HG03439 (cell line): ENCODE measurements around the gene GPATCH8.
"Not testable (repeated sequence)": the region's sequence is repeated elsewhere in the genome, so short reads cannot be mapped to it uniquely, and the experiment has no call there.

Source experiments
- ATAC-seq: cut with Tn5 transposase; IDR thresholded peaks from one replicate; pipeline ENCODE4 v1.9.1; 2021; ENCODE audit warnings: mild to moderate bottlenecking, moderate library complexity; ENCODE audit not compliant: unreplicated experiment

GPATCH8 gene

DNA sequence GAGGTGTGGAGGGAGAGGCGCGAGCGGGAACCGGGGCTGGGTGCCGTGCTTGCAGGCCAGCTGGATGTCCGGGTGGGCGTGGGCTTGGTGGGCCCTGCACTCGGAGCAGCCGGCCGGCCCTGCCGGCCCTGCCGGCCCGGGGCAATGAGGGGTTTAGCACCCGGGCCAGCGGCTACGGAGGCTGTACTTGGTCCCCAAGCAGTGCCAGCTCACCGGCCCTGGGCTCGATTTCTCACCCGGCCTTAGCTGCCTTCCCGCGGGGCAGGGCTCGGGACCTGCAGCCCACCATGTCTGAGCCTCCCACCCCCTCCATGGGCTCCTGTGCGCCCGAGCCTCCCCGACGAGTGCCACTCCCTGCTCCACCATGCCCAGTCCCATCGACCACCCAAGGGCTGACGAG, 24.7 kb upstream of the GPATCH8 start:
- no peak for ATAC-seq

- no peak for ATAC-seq
Measured at GRCh38 chr17:44527102-44527501, 23.9 kb upstream of the GPATCH8 start.

DNA sequence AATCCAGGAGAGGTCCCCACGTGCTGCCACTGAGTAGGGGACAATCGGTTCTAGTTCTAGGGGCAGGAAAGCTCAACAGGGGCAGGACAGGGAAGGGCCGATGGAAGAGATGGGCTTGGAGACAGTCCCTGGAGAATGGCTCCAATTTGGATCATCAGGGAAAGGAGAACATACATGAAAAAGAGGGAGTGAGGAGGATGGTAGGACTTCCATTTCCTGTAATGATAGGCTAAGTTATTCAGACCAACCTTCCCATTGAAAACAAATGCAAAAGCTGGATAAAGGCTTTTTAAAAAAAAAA, 20.4 kb upstream of the GPATCH8 start:
- no peak for ATAC-seq

- ATAC-seq = no peak
Measured at GRCh38 chr17:44522883-44523671, 19.9 kb upstream of the GPATCH8 start.

DNA sequence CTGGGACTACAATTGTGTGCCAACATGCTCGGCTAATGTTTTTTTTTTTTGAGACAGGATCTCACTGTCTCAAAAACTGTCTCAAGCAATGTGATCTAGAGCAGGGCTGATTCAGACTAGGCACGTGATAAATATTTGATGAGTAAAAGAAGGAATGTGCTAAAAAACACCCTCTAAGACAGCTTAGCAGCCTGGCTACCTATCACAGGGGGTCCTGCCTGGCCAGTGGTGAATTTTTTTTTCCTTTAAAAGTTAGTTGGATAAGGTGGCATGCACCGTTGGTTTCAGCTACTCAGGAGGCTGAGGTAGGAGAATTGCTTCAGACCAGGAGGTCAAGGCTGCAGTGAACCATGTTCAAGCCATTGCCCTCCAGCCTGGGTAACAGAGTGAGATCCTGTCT, 14.8 kb upstream of the GPATCH8 start:
- no peak for ATAC-seq

- not testable (repeated sequence) for ATAC-seq
Measured at GRCh38 chr17:44511241-44512134, 8.3 kb upstream of the GPATCH8 start.

DNA sequence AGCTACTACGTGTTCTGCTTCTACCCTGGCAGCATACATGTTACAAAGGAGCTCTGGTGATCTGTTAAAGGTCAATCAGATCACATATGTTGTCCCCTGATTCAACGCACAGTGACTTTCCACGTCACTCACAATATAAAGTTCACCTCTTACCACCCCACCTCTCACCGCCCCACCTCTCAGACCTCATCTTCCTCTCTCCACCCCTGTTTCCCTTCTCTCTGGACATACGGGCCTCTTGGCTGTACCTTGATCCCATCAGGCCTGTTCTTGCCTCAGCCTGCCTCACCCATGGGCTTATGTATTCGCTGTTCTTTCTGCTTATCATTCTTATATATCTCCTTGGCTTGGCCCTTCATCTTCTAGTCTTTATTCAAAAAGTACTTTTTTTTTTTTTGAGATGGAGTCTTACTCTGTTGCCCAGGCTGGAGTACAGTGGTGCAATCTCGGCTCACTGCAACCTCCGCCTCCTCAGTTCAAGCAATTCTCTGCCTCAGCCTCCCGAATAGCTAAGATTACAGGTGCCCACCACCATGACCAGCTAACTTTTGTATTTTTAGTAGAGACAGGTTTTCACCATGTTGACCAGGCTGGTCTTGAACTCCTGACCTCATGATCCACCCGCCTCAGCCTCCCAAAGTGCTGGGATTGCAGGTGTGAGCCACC, 3.9 kb upstream of the GPATCH8 start:
- ATAC-seq = not testable (repeated sequence)

- ATAC-seq = no peak
Measured at GRCh38 chr17:44502598-44503146, 534 bp downstream of the GPATCH8 start.

- ATAC-seq = no peak
Measured at GRCh38 chr17:44501866-44502375, 1.3 kb downstream of the GPATCH8 start.

DNA sequence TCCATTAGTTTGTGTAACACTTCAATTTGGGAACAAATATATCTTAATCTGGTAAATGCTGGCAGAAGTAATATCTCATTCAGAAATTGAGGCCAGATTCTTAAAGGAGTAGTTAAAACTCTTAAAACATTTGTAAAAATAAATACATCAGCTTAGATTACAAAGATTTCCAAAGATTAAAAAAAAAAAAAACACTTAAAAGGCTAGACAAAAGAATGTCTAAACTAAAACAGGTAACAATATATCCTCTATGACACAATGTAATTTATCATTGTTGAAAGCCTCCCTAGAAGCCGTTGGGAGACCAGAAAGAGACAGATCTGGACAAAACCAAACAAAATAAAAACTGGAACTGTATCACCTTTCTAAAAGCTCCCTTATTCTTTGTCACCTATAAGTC, 3.5 kb downstream of the GPATCH8 start:
- no peak for ATAC-seq

DNA sequence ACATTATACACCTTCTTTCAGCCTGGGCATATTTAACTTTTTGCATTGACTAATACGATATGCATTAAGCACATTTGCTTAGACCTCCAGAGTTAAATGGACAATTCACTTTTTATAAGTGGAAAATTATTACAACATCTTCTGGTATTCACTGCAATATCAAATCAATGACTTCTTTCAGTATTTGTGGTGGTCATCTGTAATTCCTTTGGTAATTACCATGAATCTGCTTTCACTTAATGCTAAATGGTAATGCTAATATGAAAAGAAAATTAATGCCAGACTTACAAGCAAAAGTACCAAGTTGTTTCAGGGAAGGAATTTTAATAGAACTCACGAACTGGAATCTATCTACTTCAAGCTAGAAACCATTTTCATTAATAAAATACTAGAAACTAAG, 6.4 kb downstream of the GPATCH8 start:
- no peak for ATAC-seq

DNA sequence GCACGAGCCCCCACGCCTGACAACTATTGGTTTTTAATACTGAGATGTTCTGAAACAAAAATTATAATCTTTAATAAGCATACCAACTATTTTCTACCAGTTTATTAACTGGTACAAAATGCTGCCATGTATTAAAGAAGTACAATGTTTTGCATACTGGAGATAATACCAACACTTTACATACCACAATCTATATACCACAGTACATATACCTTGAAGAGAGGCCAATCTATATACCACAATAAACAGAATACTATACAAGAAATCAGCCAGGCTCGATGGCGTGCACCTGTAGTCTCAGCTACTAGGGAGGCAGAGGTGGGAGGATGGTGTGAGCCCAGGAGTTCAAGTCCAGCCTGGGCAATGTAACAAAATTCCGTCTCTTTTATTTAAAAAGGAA, 9.9 kb downstream of the GPATCH8 start:
- ATAC-seq = no peak

GRCh38 chr17:44492706-44493272, 10.4 kb downstream of the GPATCH8 start:
- no peak for ATAC-seq

- no peak for ATAC-seq
Measured at GRCh38 chr17:44489581-44489980, 13.6 kb downstream of the GPATCH8 start.

DNA sequence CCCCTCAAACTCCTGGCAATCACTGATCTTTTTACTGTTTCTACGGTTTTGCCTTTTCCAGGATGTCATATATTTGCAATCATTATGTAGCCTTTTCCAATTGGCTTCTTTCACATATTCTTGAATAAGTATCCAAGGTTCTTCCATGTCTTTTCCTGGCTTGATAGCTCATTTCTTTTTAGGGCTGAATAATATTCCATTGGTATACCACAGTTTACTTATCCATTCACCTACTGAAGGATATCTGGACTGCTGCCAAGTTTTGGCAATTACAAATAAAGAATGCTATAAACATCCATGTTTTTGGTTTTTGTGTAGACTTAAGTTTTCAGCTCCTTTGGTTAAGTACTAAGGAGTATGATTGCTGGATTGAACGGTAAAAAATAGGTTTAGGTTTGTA, 16.0 kb downstream of the GPATCH8 start:
- ATAC-seq = no peak

GRCh38 chr17:44473367-44473766, 29.8 kb downstream of the GPATCH8 start:
- ATAC-seq = no peak

- ATAC-seq = no peak
Measured at GRCh38 chr17:44469676-44470075, 33.5 kb downstream of the GPATCH8 start.

DNA sequence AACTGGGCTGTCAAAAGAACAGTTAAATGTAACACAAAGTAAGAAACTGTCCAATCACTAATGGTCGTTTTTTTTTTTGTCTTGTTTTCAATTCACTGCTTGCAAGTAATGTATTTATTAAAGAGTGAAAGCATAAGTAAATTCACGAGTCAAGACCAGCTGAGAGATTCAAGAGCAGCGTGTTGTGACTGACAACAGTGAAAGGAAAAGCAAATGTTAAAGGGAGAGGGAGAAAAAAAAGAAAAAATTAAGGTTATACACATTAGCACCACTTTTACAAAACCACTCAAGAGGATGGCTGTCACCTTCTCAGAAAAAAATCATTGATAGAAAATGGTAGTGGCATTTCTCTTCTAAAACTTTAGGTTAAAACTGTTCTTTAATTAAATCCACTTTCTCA, 36.1 kb downstream of the GPATCH8 start:
- ATAC-seq = no peak

GRCh38 chr17:44466339-44466738, 36.9 kb downstream of the GPATCH8 start:
- no peak for ATAC-seq

DNA sequence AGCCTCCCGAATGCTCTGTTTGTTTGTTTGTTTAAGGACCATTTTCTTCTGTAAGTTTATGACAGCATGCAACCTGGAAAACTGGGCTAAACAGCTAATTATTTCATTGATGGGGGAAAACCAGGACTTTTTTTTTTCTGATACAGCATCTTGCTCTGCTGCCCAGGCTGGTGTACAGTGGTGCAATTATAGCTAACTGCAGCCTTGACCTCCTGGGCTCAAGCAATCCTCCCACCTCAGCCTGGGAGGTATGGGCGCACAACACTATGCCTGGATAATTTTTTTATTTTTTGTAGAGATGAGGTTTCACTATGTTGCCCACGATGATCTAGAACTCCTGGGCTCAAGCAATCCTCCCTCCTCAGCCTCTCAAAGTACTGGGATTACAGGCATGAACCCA, 37.3 kb downstream of the GPATCH8 start:
- no peak for ATAC-seq

- no peak for ATAC-seq
Measured at GRCh38 chr17:44465276-44465675, 37.9 kb downstream of the GPATCH8 start.
